GM08714 (cell line): ENCODE data around the gene RANBP1.
"Not testable (repeated sequence)": the region's sequence is repeated elsewhere in the genome, so short reads cannot be mapped to it uniquely, and the experiment has no call there.

Experiments used
- H3K4me3 ChIP-seq: fragments of 200-500 bp; sonication (Bioruptor generic); 2 replicates; pipeline ENCODE4 v1.5.1; 2014; ENCODE audit warnings: mild to moderate bottlenecking, low read length, inconsistent platforms
- ZNF274 ChIP-seq: IDR thresholded peaks from 2 replicates; pipeline ENCODE4 v1.6.1; 2012; ENCODE audit warnings: mild to moderate bottlenecking, low read depth, low read length

Gene RANBP1

GRCh38 chr22:20115691-20116375 is at the start of gene RANBP1:
Gene RANBP1, plus strand, starts transcription at chr22:20116104. Its CDS starts 81 bp downstream, at chr22:20116185.
- no peak for TF ChIP-seq ZNF274
- peak within 1 kb of the TSS; percentile 89 for H3K4me3 ChIP-seq

DNA sequence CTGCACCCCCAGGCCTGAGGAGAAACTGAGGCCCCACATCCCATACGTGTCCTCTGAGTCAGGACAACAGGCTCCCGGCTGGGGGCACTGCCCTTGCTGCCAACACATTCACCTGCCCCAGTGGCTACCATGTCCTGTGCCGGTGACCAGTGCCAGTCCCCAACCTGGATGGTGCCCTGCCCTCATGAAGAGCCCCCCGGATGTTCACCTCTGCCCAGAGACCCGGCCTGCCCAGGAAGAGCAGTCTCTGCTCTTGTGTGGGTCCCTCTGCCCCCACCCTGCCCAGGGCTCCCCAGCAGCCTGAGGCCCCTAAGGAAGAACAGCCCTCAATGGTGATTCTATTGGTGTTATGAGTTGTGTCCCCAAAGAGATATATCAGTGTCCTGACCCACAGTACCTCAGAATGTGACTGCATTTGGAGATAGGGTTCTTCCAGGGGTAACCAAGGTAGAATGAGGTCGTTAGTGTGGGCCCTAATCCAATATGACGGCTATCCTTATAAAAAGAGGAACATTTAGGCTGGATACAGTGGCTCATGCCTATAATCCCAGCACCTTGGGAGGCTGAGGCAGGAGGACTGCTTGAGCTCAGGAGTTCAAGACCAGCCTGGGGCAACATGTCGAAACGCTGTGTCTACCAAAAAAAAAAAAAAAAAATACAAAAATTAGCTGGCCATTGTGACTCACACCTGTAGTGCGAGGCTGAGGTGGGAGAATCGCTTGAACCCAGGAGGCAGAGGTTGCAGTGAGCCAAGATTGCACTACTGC is 49.1 kb upstream of the RANBP1 start:
- H3K4me3 ChIP-seq, result no peak overlapping the region
- no peak for TF ChIP-seq ZNF274

DNA sequence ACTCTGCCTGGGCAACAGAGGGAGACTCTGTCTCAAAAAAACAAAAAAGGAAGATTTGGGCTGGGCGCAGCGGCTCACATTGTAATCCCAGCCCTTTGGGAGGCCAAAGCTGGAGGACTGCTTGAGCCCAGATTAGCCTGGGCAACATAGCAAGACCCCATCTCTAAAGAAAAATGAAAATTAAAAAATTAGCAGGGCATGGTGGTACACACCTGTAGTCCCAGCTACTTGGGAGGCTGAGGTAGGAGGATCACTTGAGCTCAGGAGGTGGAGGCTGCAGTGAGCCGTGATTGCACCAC is 48.6 kb upstream of the RANBP1 start:
- not testable (repeated sequence) for H3K4me3 ChIP-seq

DNA sequence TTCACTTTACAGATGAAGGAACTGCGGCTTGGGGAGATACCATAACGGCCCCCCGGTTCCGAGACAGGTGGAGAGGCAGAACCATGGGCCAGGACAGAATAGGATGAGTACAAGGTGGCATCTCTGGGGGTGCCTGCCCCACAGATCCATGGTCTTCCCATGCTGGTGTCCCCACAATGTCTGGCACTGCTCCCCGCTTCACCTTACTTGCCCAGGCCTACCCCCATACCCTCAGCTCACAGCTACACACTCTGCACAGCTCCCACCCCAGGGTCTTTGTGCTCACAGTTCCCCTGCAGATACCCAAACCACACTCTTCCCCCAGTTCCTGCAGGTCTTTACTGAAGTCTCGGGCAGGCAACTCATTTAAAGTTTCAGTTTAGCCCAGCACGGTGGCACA is 47.3 kb upstream of the RANBP1 start:
- no peak for TF ChIP-seq ZNF274
- no peak overlapping the region for H3K4me3 ChIP-seq

DNA sequence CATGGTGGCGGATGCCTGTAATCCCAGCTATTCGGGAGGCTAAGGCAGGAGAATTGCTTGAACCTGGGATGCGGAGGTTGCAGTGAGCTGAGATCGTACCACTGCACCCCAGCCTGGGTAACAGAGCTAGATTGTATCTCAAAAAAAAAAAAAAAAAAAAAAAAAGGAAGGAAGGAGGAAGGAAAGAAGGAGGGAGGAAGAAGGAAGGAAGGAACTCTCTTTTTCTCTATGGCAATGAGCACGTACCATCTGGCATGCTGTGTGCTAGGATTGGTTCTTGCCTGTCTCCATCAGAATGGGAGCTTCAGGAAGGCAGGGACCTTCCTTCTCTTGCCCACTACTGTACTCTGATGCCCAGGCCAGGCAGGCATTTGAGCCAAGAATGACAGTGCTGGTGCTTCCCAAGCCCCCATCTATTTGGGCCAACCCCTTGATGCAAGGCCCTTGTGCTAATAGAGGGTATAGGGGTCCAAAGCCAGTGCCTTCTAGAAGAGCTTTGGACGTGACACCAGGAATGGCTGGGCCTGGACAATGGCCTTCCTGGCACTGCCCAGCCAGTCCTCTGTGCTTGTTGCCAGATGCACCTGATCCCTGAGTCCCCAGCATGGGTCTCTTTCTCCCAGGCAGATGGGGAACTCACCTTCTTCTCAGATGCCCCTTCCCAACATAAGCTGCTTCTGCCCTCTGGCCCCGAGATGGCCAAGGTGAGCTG is 46.4 kb upstream of the RANBP1 start:
- no peak for TF ChIP-seq ZNF274
- no peak overlapping the region for H3K4me3 ChIP-seq

GRCh38 chr22:20071524-20071972 is 44.4 kb upstream of the RANBP1 start:
- H3K4me3 ChIP-seq, result no peak overlapping the region
- no peak for TF ChIP-seq ZNF274

DNA sequence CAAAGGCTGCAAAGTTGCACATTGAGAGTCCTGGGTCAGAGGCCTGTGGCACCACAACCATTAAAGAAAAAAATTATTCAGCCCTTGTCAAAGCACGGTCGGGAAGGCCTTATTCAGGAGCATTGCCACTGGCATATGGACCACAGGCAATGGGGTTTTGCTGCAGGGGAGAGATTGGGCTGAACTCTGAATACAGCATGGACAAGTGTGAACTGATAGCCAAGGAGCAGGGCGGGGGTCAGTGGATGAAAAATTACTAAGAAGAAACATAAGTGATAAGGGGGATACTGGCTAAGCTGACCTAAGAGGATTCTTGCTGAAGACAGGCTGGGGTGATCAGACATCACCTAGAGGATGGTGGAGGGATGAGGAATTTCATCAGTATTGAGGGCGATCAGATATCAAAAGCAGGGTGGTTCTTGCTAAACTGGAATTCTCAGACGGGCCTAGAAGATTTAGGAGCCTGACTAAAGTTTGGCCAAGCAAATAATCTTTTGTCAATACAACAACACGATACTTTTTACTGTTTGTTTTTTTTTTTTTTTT is 39.2 kb upstream of the RANBP1 start:
- TF ChIP-seq ZNF274, result no peak
- no peak overlapping the region for H3K4me3 ChIP-seq

DNA sequence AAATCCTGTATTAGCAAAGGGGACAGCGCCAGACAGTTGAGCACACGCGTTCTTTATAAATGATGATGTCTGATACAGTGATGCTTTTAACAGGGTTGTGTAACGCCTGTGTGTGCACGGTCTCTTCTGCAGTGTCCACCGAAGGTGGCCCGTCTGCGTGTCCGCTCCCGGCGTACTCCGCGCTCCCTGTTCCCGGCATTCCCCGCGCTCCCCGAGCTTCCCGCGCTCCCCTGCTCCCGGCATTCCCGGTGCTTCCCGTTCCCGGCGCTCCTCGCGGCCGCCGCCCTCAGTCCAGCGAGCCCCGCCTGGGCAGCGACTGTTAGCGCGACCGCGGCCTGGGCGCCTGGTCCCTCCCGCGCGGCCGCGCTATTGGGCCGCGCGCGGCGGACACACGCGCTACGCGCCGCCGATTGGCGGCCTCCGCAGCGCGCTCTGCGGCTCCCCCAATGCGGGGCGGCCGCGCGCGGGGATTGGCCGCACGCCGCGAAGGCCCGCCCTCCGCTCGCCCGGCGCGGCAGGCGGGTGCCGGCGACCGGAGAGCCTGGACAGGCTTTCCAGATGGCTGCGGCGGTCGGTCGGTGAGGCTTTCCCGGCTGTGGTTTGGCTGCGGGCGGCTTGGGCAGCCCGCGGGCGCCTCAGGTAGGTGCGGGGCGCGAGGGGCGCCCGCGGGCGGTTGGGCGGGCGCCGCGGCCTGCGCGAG is 36.0 kb upstream of the RANBP1 start, which contains the start of gene DGCR8:
TSS of gene DGCR8 (plus strand) at position 497 of the 700 bp plus-strand sequence. CDS start 5,723 bp downstream, outside the sequence.
- TF ChIP-seq ZNF274, result no peak
- peak within 1 kb of the TSS; percentile 96 for H3K4me3 ChIP-seq

GRCh38 chr22:20080445-20080775 is 35.5 kb upstream of the RANBP1 start:
- peak overlapping the region; percentile 96 for H3K4me3 ChIP-seq

DNA sequence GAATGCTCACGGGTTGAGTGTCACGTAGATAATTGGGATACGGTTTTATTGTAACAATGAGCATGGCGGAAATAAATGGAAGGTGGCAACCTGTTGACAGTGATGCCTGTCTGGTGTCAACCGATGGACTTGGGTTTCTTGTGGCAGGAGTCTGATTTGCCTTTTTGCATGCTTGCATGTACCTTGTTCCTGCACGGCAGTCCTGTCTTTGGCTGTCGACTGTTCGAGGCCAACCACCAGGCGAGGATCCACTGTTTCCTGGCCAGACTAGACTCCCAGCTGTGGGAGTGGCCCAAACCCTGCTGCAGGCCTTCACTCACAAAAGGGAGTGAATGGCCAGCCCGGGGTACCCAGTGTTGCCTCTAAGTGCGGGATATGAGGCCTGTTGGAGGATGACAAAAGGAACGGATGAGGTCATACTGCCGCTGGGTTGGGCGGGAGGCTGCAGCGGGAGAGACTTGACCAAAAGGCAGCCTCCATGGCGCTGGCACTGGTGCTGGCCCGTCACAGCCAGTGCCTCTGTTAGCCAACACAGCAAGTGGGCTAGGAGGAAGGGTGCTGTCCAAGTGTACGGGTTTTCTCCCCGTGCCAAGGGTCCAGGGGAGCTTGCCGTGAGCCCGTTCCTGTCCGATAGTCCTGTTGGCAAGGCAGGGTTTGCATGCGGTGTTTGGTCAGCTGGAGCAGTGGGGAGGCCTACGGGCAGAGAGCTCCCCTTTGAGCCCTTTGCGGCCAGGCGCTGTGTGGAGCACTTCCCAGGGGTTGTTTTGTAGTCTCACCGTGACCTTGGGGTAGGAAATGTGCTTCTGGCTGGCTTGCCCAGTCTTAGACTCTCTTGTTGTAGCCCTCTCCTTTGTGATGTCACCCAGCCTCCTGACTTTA is 34.9 kb upstream of the RANBP1 start:
- H3K4me3 ChIP-seq, result peak overlapping the region; percentile 96
- TF ChIP-seq ZNF274, result no peak

More at GRCh38 chr22:20080445-20080775, 35.5 kb upstream of the RANBP1 start:
- no peak for TF ChIP-seq ZNF274

DNA sequence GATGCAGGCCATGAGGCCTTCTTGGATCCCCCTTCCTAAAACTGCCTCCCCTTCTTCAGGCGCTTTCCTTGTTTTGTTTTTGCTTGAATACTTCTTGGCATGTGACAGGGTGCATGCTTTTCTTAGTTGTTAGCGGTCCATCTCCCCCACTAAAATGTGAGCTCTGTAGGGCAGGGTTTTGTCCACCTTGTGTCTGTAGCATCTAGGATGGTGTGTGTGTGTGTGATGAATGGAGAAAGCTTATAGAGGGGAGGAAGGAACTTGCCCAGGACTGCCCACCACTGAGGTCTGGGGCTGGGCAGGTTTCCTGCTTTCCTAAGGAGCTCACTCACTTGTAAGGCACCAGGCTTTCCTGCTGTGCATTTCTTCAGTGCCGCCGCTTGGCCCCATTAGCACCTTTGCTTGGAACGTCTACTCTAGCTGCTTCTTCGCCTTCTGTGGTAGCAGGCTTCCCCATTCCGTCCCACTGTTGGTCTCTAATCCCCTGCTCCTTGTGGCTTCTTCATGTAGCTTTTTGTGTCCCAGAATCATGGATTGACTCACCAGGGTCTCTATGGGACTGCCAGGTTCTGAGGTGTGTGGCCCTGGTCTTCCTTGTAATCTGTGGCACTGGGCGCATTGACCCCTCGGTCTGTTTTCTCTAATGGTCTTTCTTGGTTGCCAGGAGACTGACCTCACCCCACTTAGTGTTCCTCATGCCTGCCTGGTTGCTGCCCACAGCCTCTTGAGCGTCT is 32.6 kb upstream of the RANBP1 start:
- H3K4me3 ChIP-seq, result no peak overlapping the region
- no peak for TF ChIP-seq ZNF274

GRCh38 chr22:20083891-20084546 is 31.9 kb upstream of the RANBP1 start:
- no peak for TF ChIP-seq ZNF274
- H3K4me3 ChIP-seq, result no peak overlapping the region
